ENCODE data around the gene DNM3.

The DNM3 gene

GRCh38 chr1:171973421-171973820 is 132.1 kb downstream of the DNM3 start:
- DNase-seq (ENCODE audit: low read depth): no peak

- no peak for DNase-seq (ENCODE audit: low read depth)
Measured at GRCh38 chr1:171981303-171981702, 140.0 kb downstream of the DNM3 start.

- DNase-seq (ENCODE audit: low read depth): no peak
Measured at GRCh38 chr1:171983584-171983983, 142.3 kb downstream of the DNM3 start.

GRCh38 chr1:171984262-171984661 is 143.0 kb downstream of the DNM3 start:
- DNase-seq (ENCODE audit: low read depth): no peak

- DNase-seq (ENCODE audit: low read depth): no peak
Measured at GRCh38 chr1:171984850-171985485, 143.7 kb downstream of the DNM3 start.

GRCh38 chr1:171985639-171986038 is 144.3 kb downstream of the DNM3 start:
- peak; percentile 1 for DNase-seq (ENCODE audit: low read depth)

GRCh38 chr1:171988243-171988885 is 147.1 kb downstream of the DNM3 start:
- DNase-seq (ENCODE audit: low read depth): no peak

- DNase-seq (ENCODE audit: low read depth): no peak
Measured at GRCh38 chr1:171990371-171990770, 149.1 kb downstream of the DNM3 start.

- DNase-seq (ENCODE audit: low read depth): no peak
Measured at GRCh38 chr1:171994293-171994692, 153.0 kb downstream of the DNM3 start.

- DNase-seq (ENCODE audit: low read depth): no peak
Measured at GRCh38 chr1:171995573-171995972, 154.3 kb downstream of the DNM3 start.

- no peak for DNase-seq (ENCODE audit: low read depth)
Measured at GRCh38 chr1:171997936-171998335, 156.6 kb downstream of the DNM3 start.

GRCh38 chr1:171998711-171999110 is 157.4 kb downstream of the DNM3 start:
- DNase-seq (ENCODE audit: low read depth): no peak

GRCh38 chr1:171999756-172000155 is 158.5 kb downstream of the DNM3 start:
- DNase-seq (ENCODE audit: low read depth): no peak

- DNase-seq (ENCODE audit: low read depth): no peak
Measured at GRCh38 chr1:172001288-172001687, 160.0 kb downstream of the DNM3 start.

- no peak for DNase-seq (ENCODE audit: low read depth)
Measured at GRCh38 chr1:172002725-172003345, 161.5 kb downstream of the DNM3 start.

GRCh38 chr1:172003766-172004530 is 162.7 kb downstream of the DNM3 start:
- no peak for DNase-seq (ENCODE audit: low read depth)

GRCh38 chr1:172004671-172005070 is 163.4 kb downstream of the DNM3 start:
- no peak for DNase-seq (ENCODE audit: low read depth)

GRCh38 chr1:172005856-172006255 is 164.6 kb downstream of the DNM3 start:
- DNase-seq (ENCODE audit: low read depth): no peak

- DNase-seq (ENCODE audit: low read depth): no peak
Measured at GRCh38 chr1:172006660-172007059, 165.4 kb downstream of the DNM3 start.

- DNase-seq (ENCODE audit: low read depth): no peak
Measured at GRCh38 chr1:172018727-172019311, 177.5 kb downstream of the DNM3 start.

GRCh38 chr1:172019976-172020375 is 178.7 kb downstream of the DNM3 start:
- no peak for DNase-seq (ENCODE audit: low read depth)

- no peak for DNase-seq (ENCODE audit: low read depth)
Measured at GRCh38 chr1:172024516-172024915, 183.2 kb downstream of the DNM3 start.
